KOPT-K1 (cell line): ENCODE results near the gene PRX.
"Not testable (repeated sequence)": the region's sequence is repeated elsewhere in the genome, so short reads cannot be mapped to it uniquely, and the experiment has no call there.

Experiments
- H3K27ac ChIP-seq: fragments of 200-600 bp; sonication (generic); 2 replicates; pipeline ENCODE4 v1.5.1; 2016; ENCODE audit warnings: antibody characterized with exemption, mild to moderate bottlenecking, low read depth, low read length; ENCODE audit not compliant: poor library complexity, severe bottlenecking
- H3K36me3 ChIP-seq: fragments of 200-600 bp; sonication (generic); 2 replicates; pipeline ENCODE4 v1.5.1; 2017; ENCODE audit warnings: antibody characterized with exemption, mild to moderate bottlenecking, low read length, moderate library complexity; ENCODE audit not compliant: insufficient read depth
- H3K9me3 ChIP-seq: fragments of 200-600 bp; sonication (generic); 2 replicates; pipeline ENCODE4 v1.5.1; 2017; ENCODE audit warnings: antibody characterized with exemption, low read length, mild to moderate bottlenecking; ENCODE audit not compliant: insufficient read depth, poor library complexity, severe bottlenecking

The PRX gene

GRCh38 chr19:40444000-40444824, 31.0 kb upstream of the PRX start, which contains the start of gene SERTAD3:
Gene SERTAD3 (minus strand): TSS chr19:40444335. CDS start chr19:40442080, 2,255 bp downstream.
- H3K27ac ChIP-seq, result peak within 1 kb of the TSS; percentile 80
- H3K36me3 ChIP-seq, result peaks cover 17% of the 10 kb centered on the region
- no peaks in the 10 kb centered on the region for H3K9me3 ChIP-seq

DNA sequence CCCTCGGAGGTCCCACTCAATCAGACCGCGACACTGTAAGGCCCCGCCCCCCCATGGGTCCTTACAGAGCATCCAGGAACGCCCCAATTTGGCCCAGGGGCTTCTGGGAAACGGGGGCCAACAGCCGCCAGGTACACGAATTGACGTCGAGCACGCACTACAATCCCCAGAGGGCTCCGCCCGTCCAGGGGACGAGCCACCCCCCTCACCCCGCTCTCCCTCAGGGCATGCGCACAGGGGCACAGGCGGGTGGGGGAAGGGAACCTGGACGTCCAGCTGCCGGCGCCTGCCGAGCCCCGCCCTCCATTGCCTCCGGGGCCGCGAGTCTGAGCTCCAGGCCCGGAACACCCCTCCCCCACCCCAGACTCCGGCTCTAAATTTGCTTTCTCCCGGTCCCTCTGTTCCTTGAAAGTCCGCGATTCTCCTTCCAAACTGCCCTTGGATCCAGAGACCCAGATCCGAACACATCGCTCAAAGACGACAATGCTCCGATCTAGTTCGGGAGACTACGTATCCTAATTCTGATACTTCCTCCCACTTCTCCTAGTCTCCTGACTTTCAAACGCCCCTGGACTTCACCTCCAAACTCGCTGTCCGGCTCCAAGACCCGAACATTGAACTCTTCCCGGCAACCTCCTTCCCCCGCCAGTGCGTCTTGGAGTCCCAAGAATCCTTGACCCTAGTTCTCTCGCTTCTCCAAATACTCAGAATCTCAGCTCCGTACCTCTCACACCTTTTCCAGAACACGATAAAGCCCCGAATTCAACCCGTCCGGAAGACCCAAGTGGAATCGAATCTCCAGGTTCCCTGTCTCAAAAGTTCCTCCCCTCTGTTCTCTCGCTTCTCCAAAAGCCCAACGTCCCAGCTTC, 30.2 kb upstream of the PRX start:
- Histone ChIP-seq H3K36me3 (peaks cover 17% of the 10 kb centered on the region), H3K9me3 (no peaks in the 10 kb centered on the region), H3K27ac (peak overlapping the region; percentile 80)

GRCh38 chr19:40442328-40443130, 29.4 kb upstream of the PRX start:
- Histone ChIP-seq H3K9me3 (no peaks in the 10 kb centered on the region), H3K36me3 (peaks cover 17% of the 10 kb centered on the region), H3K27ac (peak overlapping the region; percentile 63)

- H3K36me3 ChIP-seq, result peaks cover 17% of the 10 kb centered on the region
- no peak overlapping the region for H3K27ac ChIP-seq
- H3K9me3 ChIP-seq, result no peaks in the 10 kb centered on the region
Measured at GRCh38 chr19:40441719-40442253, 28.6 kb upstream of the PRX start.

GRCh38 chr19:40438284-40438683, 25.1 kb upstream of the PRX start:
- H3K9me3 ChIP-seq, result no peaks in the 10 kb centered on the region

DNA sequence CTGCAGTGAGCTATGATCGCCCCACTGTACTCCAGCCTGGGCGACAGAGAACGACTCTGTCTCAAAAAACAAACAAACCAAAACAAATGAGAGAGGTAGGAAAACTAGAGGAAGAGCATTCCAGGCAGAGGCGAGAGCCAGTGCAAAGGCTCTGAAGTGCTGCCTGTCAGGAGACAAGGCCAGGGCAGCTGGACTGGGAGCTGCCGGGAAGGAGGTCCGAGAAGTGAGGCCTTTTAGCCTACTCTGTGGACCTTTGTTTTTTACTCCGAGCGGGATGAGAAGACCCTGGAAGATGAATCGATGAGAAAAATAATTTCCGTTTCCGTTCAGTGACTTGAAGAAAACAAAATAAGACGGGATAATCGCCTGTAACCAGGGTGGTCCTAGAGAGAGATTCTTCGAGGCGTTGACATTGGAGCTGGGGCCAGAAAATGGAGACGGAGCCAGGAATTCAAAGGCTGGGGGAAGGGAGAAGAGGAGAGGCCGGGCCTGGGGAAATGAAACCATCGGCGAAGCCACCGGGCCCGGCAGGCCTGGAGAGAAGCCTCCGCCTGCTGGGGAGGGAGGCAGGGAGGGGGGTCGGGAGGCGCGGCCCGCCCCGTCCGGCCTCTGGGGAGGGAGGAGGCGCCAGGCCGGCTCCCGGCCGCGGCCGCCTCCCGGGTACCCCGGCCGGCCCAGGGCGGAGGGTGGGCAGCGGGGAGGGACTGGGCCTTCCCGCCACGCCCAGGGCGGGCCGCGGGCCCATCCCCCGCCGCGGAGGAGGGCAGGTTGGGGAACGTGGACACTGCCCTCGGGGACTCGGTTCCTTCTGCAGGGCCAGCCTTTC, 20.4 kb upstream of the PRX start:
- no peak overlapping the region for H3K27ac ChIP-seq

More at GRCh38 chr19:40438284-40438683, 25.1 kb upstream of the PRX start:
- H3K27ac ChIP-seq, result no peak overlapping the region
- H3K36me3 ChIP-seq, result peaks cover 17% of the 10 kb centered on the region

GRCh38 chr19:40432760-40433159, 19.6 kb upstream of the PRX start:
- not testable (repeated sequence) for H3K36me3 ChIP-seq, H3K27ac ChIP-seq, H3K9me3 ChIP-seq

More for the DNA sequence above, 20.4 kb upstream of the PRX start:
- Histone ChIP-seq H3K36me3 (no peaks in the 10 kb centered on the region), H3K9me3 (no peaks in the 10 kb centered on the region)

DNA sequence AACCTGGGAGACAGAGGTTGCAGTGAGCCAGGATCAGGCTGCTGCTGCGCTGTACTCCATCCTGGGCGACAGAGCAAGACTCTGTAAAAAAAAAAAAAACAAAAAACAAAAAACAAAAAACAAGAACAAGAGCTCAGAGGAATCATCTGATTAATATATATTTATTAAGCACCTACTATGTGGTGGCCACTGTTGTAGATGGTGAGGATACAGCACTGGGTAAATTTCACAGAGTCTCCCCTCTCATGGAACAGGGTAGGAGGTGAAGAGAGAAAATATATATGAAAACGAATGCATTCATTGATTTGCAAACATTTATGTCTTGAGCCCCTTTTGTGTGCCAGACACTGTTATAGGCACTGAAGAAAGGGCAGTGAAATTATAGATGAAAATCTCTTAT, 18.5 kb upstream of the PRX start:
- H3K27ac ChIP-seq, result no peak overlapping the region

GRCh38 chr19:40430242-40430641, 17.1 kb upstream of the PRX start:
- not testable (repeated sequence) for H3K36me3 ChIP-seq, H3K27ac ChIP-seq, H3K9me3 ChIP-seq

More for the DNA sequence above, 18.5 kb upstream of the PRX start:
- Histone ChIP-seq H3K36me3 (no peaks in the 10 kb centered on the region), H3K9me3 (no peaks in the 10 kb centered on the region)

- not testable (repeated sequence) for H3K27ac ChIP-seq, H3K9me3 ChIP-seq, H3K36me3 ChIP-seq
Measured at GRCh38 chr19:40428197-40428596, 15.0 kb upstream of the PRX start.

DNA sequence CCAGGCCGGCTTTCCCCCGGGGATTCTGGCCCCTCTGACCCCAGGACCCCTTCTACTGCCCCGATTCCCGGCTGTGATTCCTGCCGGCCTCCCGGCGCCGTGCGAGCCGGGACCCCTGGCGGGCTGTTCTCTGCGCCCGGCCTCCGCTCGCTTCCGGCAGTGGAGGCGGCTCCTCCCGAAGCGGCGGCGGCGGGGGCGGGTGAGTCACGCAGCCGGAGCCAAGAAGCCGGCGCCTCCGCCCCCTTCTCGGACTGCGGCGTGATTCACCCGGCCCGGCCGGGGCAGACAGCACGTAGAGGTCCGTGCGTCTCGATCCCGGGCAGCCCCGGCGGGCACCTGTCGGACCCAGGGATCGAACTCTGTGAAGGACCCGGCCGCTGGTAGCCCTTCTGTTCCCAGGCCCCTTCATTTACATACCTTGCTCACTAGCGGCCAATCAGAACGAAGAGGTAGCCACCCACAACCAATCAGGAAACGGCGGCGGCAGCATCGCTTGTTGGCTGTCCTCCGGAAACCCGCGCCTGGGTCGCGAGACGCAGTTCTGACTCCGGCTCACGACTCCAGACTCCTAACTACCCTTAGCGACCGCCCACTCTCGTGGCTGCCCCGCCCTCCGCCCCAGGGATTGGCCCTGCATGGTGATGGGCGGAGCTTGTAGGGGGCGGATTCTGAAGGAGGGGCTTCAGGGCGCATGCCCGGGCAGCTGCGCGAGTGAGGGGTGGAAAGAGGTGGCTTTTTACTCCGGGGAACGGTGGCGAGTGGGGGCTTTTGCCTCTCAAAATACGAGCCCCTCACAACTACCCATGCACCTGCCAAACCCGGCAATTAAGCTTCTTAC, 12.5 kb upstream of the PRX start, which contains the start of gene SERTAD1:
Gene SERTAD1, minus strand, starts transcription at position 543 of the 838 bp plus-strand sequence. CDS start 2,446 bp downstream, outside the sequence.
- H3K27ac ChIP-seq, result peak within 1 kb of the TSS; percentile 79

DNA sequence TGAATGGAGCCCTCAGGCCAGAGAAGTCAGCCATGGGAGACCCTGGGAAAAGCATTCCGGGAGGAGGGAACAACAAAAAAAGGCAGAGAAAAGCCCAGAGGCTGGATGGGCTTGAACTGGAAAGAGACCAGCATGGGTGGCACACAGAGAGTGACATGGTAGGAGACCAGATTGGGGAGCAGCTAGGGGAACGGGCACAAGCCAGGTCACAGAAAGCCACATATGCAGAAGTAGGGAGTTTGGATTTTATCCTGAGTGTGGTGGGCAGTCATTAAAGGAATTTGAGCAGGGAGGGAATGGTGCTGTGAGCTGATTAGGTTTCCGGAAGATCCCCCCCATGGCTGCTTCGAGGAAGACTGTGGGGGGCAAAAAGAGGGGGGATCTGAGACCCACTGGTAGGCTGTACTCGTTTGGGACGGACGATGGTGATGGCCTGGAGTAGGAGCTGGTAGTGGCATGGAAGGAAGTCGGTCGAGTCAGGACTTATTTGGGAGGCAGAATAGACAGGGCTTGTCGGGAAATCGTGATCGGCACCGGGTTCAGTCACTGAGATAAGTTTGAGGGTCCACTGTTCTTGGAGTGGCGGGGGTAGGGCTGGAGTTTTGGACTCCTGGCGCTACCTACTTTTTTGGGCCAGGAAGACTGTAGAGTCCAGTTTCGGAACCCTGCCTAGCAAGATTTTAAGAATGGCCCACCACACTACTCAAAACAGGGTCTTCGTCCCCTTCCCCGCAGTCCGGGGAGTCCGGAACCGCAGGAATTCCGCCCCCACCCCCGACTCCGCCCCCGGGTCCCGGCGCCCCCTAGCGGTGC, 11.7 kb upstream of the PRX start:
- Histone ChIP-seq H3K36me3 (no peaks in the 10 kb centered on the region), H3K27ac (peak overlapping the region; percentile 79), H3K9me3 (no peaks in the 10 kb centered on the region)

More for the DNA sequence above, 12.5 kb upstream of the PRX start, which contains the start of gene SERTAD1:
- no peaks in the 10 kb centered on the region for H3K9me3 ChIP-seq
- H3K36me3 ChIP-seq, result no peaks in the 10 kb centered on the region
